HG03103 (cell line): ENCODE measurements around the gene N4BP2L2.

Experiments
- ATAC-seq: cut with Tn5 transposase; IDR thresholded peaks from one replicate; pipeline ENCODE4 v1.9.1; 2021; ENCODE audit warnings: low read depth; ENCODE audit not compliant: unreplicated experiment

N4BP2L2 gene

DNA sequence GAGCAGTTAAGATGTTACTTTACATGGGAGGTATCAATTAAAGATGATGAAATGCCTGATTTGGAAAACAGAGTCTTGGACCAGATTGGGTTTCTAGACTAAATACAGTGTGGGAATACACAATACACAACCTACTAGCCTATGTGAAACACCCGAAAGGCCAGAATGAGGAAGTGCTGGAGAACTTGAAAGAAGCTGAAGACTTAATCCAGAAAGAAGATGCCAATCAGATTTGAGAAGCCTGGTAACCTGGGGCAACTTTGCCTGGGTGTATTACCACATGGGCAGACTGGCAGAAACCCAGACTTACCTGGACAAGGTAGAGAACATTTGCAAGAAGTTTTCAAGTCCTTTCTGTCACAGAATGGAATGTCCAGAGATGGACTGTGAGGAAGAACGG lies 153.9 kb downstream of the N4BP2L2 start:
- no peak for ATAC-seq

DNA sequence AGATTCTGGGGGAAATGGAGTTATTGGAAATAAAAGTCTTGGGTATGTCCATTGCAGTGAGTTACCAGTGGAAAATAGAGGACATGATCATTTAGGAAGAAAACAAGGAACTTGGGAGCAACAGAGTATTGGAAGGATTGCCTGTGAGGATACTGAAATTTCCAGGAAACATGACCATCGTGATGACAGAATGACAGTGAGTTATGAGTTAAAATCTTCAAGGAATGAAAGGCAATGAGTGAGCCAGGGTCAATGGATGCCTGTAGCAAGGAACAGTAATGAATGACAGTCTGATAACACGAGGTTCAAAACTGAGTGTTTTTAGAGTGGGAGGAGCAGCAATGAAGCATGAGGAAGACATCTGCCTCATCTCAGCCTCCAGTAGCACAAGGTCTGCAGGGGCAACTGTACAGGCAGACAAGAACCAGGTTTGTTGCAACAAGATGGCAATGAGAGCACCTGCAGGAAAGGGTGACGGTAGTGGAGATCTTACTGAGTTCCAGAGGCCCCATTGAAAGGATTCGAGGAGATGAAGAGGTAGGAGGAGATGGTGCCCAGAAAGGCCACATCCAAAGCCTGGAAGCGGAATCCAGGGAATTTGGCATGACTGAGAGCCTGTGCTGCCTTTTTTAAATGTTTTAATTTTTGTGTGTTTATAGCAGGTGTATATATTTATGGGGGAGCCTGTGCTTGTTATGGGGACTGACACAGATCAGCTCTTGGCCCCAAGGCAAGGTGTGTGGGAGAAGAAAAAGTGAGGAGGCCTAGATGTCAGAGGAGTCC lies 154.6 kb downstream of the N4BP2L2 start:
- no peak for ATAC-seq
